ENCODE data around the gene BLCAP.

GRCh38 chr20:37475252-37475651, 52.4 kb downstream of the BLCAP start:
- TF ChIP-seq CTCF (IDR thresholded peaks at IDR 0.05) (no peak), POLR2A (IDR thresholded peaks at IDR 0.05) (no peak)
